NOMO-1 (cell line): Measurements from ENCODE around the gene PLD1.
"Not testable (repeated sequence)": the region's sequence is repeated elsewhere in the genome, so short reads cannot be mapped to it uniquely, and the experiment has no call there.

Experiments
- DNase-seq, 2 experiments: peaks; one replicate each; lab custom pipeline; 2025; ENCODE audit not compliant: unreplicated experiment in 2 of 2; lab: John Stamatoyannopoulos, UW

The PLD1 gene

DNA sequence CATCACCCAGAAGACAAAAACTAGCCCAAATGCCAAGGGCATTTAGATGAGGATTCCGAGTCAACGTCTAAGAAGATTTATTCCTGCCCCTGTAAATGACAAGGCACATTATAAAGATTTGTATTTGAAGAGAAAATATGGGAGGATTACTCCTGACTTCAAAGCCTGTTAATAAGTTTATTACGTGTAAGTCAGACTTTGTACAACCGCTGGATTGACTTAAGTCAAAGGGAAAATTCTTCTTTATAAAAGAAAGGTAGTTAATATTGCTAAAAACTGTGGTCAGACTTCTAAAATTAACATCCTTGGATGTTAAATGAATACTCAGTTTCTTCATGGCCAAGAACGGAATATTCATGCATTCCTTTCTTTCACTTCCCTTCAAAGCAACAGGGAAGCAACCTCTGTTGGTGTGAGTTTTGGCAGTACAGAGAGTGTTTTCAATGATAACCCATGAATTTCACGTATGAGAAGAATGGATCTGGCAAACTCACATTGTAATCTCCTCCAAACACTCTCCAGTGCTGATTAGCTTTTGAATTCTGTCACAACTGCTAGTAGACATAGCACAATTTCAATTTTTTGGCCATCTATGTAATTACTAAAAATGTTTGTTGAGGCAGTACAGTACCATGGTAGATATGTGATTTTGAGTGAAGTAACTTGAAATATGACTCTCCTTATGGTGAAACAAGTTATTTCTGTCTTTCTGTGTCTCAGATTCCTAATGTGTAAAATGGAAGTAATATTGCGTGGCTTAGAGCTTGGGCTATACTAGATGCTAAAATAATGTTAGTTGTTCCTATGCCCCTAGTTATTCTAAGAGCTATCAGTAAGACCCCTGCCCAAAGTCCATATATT is 62.0 kb downstream of the PLD1 start:
- DNase-seq: peak; percentile 43 to 75

DNA sequence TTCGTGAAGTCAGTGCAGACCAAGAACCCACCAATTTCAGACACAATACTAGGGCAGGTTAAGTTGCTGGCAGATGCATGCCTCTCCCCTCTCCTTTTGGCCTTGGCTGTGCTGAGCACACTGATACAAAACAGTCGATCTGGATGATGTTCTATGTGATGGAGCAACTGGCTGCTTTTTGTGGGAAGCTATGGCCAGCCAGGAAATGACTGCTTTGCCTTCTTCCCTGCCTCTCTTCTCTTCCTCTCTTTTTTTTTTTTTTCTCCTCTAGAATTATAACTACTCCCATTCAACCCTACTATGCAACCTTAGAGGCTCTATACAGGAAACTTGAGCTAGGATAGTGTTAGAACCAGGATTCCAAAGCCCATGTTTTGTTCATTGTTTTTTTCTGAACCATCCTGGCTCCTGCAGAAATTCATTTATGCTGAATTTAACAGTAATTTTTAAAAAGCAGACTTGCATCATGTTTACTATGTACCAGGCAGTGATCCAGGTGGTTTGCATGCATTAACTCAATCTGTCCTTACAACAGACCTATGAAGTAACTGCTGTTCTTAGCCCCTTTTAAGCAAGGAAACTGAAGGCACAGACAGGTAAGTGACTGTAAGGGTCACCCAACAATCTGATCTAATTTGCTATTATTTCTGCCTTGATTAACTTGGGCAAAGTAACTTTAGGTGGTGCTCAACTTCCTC is 62.9 kb downstream of the PLD1 start:
- no peak for DNase-seq

GRCh38 chr3:171746320-171747222 is 63.7 kb downstream of the PLD1 start:
- DNase-seq: not testable (repeated sequence)

DNA sequence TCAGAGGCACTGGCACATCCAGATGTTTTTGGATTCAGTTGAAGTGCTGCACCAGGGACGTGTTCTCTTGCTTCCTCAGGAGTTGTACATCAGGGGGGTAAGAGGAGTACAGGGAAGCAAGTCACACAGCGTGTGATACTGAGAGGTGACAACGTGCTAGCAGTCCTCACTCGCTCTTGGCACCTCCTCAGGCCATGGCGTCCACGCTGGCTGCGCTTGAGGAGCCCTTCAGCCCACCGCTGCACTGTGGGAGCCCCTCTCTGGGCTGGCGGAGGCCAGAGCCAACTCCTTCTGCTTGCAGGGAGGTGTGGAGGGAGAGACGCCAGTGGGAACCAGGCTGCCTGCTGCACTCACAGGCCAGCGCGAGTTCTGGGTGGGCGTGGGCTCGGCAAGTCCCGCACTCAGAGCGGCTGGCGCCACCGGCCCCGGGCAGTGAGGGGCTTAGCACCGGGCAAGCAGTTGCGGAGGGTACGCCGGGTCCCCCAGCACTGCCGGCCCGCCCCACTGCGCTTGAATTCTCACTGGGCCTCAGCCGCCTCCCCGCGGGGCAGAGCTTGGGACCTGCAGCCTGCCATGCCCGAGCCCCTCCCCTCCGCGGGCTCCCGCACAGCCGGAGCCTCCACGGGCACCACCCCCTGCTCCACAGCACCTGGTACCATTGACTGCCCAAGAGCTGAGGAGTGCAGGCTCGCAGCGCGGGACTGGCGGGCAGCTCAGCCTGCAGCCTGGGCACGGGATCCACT is 64.5 kb downstream of the PLD1 start:
- DNase-seq: no peak

DNA sequence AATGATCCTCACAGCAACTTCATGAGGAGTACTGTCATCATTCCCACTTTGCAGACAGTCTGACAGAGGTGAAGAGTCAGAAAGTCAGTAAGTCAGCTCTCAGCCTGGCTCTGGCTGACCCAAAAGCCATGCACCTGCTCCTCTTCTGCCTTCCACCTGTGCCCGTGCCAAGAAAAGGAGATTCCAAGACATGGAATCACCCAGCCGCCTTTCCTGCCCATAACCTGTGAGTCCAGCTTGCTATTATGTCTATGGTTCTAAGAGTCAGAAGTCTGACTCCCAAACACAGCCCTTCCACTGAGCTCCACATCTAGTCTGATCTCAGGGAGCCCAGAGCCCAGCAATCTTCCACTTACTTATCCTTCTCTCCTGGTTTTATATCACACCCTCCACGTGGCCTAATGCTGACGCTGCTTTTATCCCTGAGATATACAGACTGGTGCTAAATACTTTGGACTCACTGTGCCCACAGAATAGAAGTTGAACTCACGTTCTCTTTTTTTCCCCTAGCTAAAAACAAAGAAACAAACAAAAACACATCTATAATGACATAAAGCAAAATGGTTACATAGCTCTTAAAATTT is 66.0 kb downstream of the PLD1 start:
- DNase-seq: no peak

DNA sequence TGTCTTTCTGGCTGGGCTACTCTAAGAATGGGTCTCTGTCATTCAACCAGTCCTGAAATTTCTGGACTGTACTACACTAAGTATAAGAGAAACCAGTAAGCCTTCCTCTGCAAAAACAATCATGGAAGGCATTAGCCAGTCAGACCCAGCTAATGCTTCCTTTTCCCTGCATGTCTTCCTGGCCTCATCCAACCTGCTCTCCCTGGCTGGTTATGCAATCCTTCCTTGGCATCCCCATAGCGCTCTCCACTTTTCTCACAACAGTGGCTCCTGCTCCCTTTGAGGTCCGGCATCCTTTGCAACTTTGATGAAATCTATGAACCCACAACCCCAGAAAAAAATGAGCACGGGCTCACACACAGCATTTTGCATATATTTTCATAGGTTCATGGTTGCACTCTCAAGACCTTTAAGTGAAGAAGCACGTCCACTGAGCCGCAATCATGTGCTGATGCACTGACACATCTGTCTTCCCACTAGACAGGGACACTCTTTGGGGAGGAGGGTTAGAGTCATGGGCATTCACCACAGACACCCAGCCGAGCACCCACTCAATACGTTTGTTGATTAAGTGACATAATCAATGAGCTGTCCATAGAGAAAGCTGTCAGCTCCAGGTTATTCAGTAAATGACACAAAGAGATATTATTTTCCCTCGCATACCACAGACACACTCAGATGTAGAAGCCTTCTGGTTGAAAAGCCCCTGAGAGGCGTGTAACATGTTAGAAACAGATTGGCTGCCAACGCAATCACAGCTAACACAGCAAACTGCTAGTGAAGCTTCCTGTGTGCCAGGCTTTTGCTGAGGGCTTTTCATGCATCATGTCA is 66.7 kb downstream of the PLD1 start:
- DNase-seq: no peak

- DNase-seq: no peak
These were observed 68.9 kb downstream of the PLD1 start for GRCh38 chr3:171741377-171741776.

- no peak for DNase-seq
These were observed 73.7 kb downstream of the PLD1 start for GRCh38 chr3:171736556-171736955.

DNA sequence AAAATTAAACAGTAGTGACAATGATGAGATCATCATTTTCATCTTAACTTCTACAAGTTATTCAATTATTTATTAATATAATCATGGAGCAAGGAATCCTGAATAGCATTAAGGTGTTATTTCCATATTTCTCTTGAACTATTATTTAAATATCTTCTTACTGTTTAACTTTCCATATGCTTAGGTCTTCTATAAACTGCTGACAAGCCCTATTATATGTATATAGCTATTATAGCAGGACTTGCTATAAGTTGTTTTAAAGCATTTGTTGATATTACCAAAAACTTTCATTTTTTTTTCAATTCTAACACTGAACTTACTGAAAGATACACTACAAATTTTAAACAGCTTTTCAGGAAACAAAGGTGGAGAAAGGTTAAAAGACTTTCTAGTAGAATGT is 76.7 kb downstream of the PLD1 start:
- no peak for DNase-seq

- DNase-seq: no peak
These were observed 77.5 kb downstream of the PLD1 start for GRCh38 chr3:171732756-171733155.

DNA sequence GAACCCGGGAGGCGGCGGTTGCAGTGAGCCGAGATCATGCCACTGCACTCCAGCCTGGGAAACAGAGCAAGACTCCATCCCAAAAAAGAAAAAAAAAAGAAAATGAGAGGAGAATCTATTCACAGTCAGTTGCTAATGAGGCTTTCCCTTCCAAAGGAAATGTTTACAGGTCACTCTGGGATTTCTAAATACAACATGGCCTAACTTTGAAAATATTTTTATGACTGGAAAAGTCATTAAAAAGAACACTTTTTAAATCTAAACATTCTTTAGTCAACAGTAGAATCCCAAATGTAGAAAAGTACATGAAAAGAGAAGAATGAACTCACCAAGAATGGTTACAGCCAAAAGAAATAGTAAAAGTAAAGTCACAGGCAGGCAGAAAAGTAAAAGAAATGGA is 78.6 kb downstream of the PLD1 start:
- no peak for DNase-seq

DNA sequence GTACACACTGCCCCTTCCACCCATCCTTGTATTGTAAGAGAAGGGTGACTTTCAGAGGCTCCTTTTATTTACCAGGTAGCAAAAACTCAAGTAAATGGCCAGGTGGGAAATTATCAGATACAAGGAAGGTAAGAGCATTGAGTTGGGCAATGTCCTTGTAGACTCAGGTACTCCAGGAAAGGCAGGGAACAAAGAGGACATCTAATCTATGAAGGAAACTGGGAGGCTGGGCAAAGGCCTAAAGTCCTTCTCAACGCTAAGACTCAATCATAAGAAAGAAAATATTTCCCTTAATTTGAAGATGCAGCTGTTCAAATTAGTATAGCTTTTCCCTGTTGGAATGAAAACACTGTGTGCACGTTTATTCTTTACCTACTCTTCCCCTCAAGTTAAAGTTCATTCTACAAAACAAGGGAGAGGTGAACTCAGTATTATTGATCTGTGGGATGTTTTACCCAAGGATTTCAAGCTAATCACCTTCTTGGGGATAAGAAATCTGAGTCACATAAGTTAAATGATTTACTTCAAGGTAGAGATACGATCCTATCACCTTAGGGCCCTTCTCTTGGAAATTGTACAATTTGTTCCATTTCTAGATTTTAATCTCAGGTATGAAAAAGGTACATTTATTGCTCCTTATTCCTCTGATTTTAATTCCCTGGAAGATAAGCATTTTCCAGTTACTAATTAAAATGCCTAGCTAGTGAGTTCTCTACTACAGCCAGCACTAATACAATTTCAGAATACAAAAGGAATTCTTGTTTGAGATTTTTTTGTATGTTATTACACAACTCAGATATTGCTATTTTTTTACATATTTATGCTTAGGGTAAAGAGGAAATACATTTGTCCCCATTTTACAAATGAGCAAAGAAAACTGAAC is 80.6 kb downstream of the PLD1 start:
- DNase-seq: no peak

DNA sequence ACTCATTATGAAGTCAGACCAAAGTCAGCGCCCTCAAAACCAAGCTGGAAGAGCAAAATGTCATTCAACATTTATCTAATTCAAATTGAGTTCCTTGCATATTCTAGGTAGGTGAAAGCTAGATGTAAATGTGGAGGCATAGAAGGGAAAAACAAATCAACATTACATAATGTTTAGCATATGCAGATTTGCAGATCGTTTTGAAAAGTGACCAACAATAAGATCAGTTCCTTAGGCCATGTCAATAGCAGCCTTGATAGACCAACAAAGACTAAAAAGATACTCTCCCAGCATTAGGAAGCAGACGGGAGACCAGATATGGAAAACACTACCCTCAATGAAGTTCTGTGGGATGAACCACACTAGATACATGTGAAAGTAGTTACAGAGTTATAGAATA is 83.0 kb downstream of the PLD1 start:
- DNase-seq: no peak

DNA sequence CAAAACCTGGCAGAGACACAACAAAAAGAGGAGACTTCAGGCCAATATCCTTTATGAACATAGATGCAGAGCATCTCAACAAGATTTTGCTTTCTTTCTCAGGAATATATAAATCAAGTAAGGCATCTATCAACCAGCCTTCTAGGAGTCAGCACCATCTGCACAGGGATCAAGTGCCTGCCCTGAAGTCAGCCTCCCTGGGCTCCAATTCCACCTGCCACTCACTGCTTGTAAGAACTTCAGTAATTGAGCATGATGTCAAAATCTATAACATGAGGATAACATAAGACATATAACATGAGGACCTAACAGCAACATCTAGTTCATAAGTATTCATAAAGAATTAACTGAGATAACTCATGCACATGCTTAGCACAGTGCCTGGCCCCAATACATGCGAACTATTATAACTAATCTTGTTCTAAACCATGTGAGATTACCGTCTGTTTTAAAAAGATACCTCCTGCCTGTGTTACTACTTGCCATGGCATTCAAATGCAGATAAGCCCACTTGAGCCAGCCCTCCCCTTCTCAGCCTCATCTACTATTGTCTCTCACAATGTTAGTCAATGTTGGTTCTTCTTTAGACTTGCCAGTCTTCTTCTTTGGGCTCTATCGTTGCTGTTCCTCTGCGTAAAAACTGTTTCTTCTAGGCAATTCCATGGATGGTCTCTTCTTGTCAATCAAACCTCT is 91.6 kb downstream of the PLD1 start:
- DNase-seq: no peak

- no peak for DNase-seq
These were observed 95.1 kb downstream of the PLD1 start for GRCh38 chr3:171715155-171715554.

- no peak for DNase-seq
These were observed 97.9 kb downstream of the PLD1 start for GRCh38 chr3:171712171-171712938.
